ENCODE measurements around the gene CCT8.

The CCT8 gene

GRCh38 chr21:29075706-29076466, 2.4 kb upstream of the CCT8 start:
- H3K36me3 ChIP-seq (ENCODE audit: low read length) = peaks cover under 1% of the 10 kb centered on the region
- H3K9me2 ChIP-seq (replicated peaks; ENCODE audit: insufficient read depth, low read length) = no peaks in the 10 kb centered on the region
- peaks cover 19% of the 10 kb centered on the region for H4K20me1 ChIP-seq (ENCODE audit: low read depth, low read length)
- H3K4me2 ChIP-seq (ENCODE audit: low read depth, low read length, poor library complexity, severe bottlenecking) = no peak overlapping the region
- peaks cover 32% of the 10 kb centered on the region for H3F3A ChIP-seq (ENCODE audit: insufficient read depth)
- TF ChIP-seq EZH2phosphoT487 (conservative IDR thresholded peaks at IDR 0.05; ENCODE audit: low read length) = no peak
- no peak for TF ChIP-seq CTCF (IDR thresholded peaks at IDR 0.05; ENCODE audit: insufficient read depth, low read length, poor library complexity, severe bottlenecking)
- peak overlapping the region; percentile 63 for H2AFZ ChIP-seq (ENCODE audit: low read depth, low read length, severe bottlenecking)
- H3K79me2 ChIP-seq (ENCODE audit: insufficient read depth, low read length) = peaks cover 31% of the 10 kb centered on the region
- no peak overlapping the region for H3K27ac ChIP-seq (ENCODE audit: low read depth, low read length)
- no peaks in the 10 kb centered on the region for H3K9me3 ChIP-seq (ENCODE audit: insufficient read depth, low read length)
- H3K4me3 ChIP-seq (ENCODE audit: insufficient read depth, low read length, poor library complexity, severe bottlenecking) = no peak overlapping the region
- no peak overlapping the region for H3K9ac ChIP-seq (ENCODE audit: low read length)
- no peaks in the 10 kb centered on the region for H3K27me3 ChIP-seq (ENCODE audit: low read length)

GRCh38 chr21:29074783-29075182, 1.3 kb upstream of the CCT8 start:
- Histone ChIP-seq H3K9ac (ENCODE audit: low read length) (no peak overlapping the region), H3K4me2 (ENCODE audit: low read depth, low read length, poor library complexity, severe bottlenecking) (peak overlapping the region; percentile 85), H3K9me3 (ENCODE audit: insufficient read depth, low read length) (no peaks in the 10 kb centered on the region), H2AFZ (ENCODE audit: low read depth, low read length, severe bottlenecking) (no peak overlapping the region), H3F3A (ENCODE audit: insufficient read depth) (peaks cover 31% of the 10 kb centered on the region), H3K79me2 (ENCODE audit: insufficient read depth, low read length) (peaks cover 43% of the 10 kb centered on the region), H3K27me3 (ENCODE audit: low read length) (no peaks in the 10 kb centered on the region), H4K20me1 (ENCODE audit: low read depth, low read length) (peaks cover 30% of the 10 kb centered on the region), H3K9me2 (replicated peaks; ENCODE audit: insufficient read depth, low read length) (no peaks in the 10 kb centered on the region), H3K36me3 (ENCODE audit: low read length) (peaks cover 11% of the 10 kb centered on the region), H3K4me3 (ENCODE audit: insufficient read depth, low read length, poor library complexity, severe bottlenecking) (no peak overlapping the region), H3K27ac (ENCODE audit: low read depth, low read length) (no peak overlapping the region)
- TF ChIP-seq CTCF (IDR thresholded peaks at IDR 0.05; ENCODE audit: insufficient read depth, low read length, poor library complexity, severe bottlenecking) (no peak), EZH2phosphoT487 (conservative IDR thresholded peaks at IDR 0.05; ENCODE audit: low read length) (no peak)

DNA sequence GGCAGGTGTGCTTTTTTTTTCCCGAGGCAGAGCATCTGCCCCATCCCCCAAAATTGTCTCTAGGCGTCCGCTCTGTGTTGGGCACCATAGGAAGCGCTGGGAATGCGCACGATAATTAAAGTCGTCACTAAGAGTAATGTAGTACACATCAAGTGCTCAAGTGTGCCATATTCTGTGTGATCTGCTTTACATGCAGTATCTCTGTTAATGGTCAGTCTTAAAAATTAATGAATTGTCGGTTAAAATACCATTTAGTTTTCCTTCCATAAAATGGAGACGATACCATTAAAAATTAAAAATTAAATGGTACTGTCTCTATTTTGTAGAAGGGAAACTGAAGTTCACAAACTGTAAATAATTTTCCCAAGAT, 544 bp upstream of the CCT8 start:
- Histone ChIP-seq H3F3A (ENCODE audit: insufficient read depth) (peaks cover 32% of the 10 kb centered on the region), H3K9me3 (ENCODE audit: insufficient read depth, low read length) (no peaks in the 10 kb centered on the region), H3K36me3 (ENCODE audit: low read length) (peaks cover 19% of the 10 kb centered on the region), H3K9me2 (replicated peaks; ENCODE audit: insufficient read depth, low read length) (no peaks in the 10 kb centered on the region), H3K4me2 (ENCODE audit: low read depth, low read length, poor library complexity, severe bottlenecking) (peak overlapping the region; percentile 85), H3K27ac (ENCODE audit: low read depth, low read length) (peak overlapping the region; percentile 60), H3K27me3 (ENCODE audit: low read length) (no peaks in the 10 kb centered on the region), H3K79me2 (ENCODE audit: insufficient read depth, low read length) (peaks cover 50% of the 10 kb centered on the region), H3K4me3 (ENCODE audit: insufficient read depth, low read length, poor library complexity, severe bottlenecking) (peak overlapping the region; percentile 72), H4K20me1 (ENCODE audit: low read depth, low read length) (peaks cover 38% of the 10 kb centered on the region), H2AFZ (ENCODE audit: low read depth, low read length, severe bottlenecking) (peak overlapping the region; percentile 57), H3K9ac (ENCODE audit: low read length) (peak overlapping the region; percentile 89)
- TF ChIP-seq EZH2phosphoT487 (conservative IDR thresholded peaks at IDR 0.05; ENCODE audit: low read length) (no peak), CTCF (IDR thresholded peaks at IDR 0.05; ENCODE audit: insufficient read depth, low read length, poor library complexity, severe bottlenecking) (no peak)
